ENCODE data around the gene GPRIN1. TPM values are rescaled to one million over a fixed set of nuclear protein-coding genes. Genes with fewer than 3 reads are reported as not detected.

GPRIN1 gene
- total RNA-seq, 2 donors from 2014 or later = 2.1 to 3.1 TPM

GRCh38 chr5:176648474-176649194, 38.7 kb upstream of the GPRIN1 start:
- TF ChIP-seq CTCF (IDR thresholded peaks at IDR 0.05) = no peak
- Histone ChIP-seq H3K4me1 (peaks cover 11% of the 10 kb centered on the region), H3K9me3 (no peaks in the 10 kb centered on the region), H3K27ac (no peak overlapping the region), H3K9ac (ENCODE audit: low read depth in 2 of 2, low read length in 2 of 2) (peak overlapping the region; percentile 80 to 82), H3K27me3 (no peaks in the 10 kb centered on the region), H3K36me3 (no peaks in the 10 kb centered on the region), H3K4me3 (peak overlapping the region; percentile 80)
- no peak for DNase-seq
- intact Hi-C loops (cut with DNase I) = loop anchor here (5.0 kb wide), 1 partner anchor 41 kb away; no protein-coding TSS in a partner anchor

- TF ChIP-seq CTCF (IDR thresholded peaks at IDR 0.05) = no peak
- H3K9ac ChIP-seq (ENCODE audit: low read depth in 2 of 2, low read length in 2 of 2) = peak overlapping the region; percentile 80 to 82
- H3K4me3 ChIP-seq = peak overlapping the region; percentile 80
- no peaks in the 10 kb centered on the region for H3K27me3 ChIP-seq
- peak; percentile 84 for DNase-seq
- H3K36me3 ChIP-seq = no peaks in the 10 kb centered on the region
- peaks cover 11% of the 10 kb centered on the region for H3K4me1 ChIP-seq
- peak overlapping the region; percentile 37 for H3K27ac ChIP-seq
- H3K9me3 ChIP-seq = no peaks in the 10 kb centered on the region
- intact Hi-C loops (cut with DNase I) = loop anchor here (5.0 kb wide), 1 partner anchor 41 kb away; no protein-coding TSS in a partner anchor
These were observed 38.0 kb upstream of the GPRIN1 start for GRCh38 chr5:176647843-176648473.

GRCh38 chr5:176647030-176647842, 37.3 kb upstream of the GPRIN1 start, which contains the start of gene TSPAN17:
Gene TSPAN17 (plus strand): TSS chr5:176647484. CDS start chr5:176647616, 132 bp downstream.
- no peaks in the 10 kb centered on the region for H3K27me3 ChIP-seq

GRCh38 chr5:176646707-176647029, 36.7 kb upstream of the GPRIN1 start:
- intact Hi-C loops (cut with DNase I) = loop anchor here (5.0 kb wide), 1 partner anchor 39 kb away; no protein-coding TSS in a partner anchor
- H3K4me3 ChIP-seq = peak overlapping the region; percentile 80
- no peaks in the 10 kb centered on the region for H3K9me3 ChIP-seq
- peaks cover 11% of the 10 kb centered on the region for H3K4me1 ChIP-seq
- H3K36me3 ChIP-seq = no peaks in the 10 kb centered on the region
- TF ChIP-seq CTCF (IDR thresholded peaks at IDR 0.05) = no peak
- H3K27me3 ChIP-seq = no peaks in the 10 kb centered on the region
- H3K9ac ChIP-seq (ENCODE audit: low read depth in 2 of 2, low read length in 2 of 2) = peak overlapping the region; percentile 54 to 70
- H3K27ac ChIP-seq = peak overlapping the region; percentile 37
- DNase-seq = no peak

More at GRCh38 chr5:176647030-176647842, 37.3 kb upstream of the GPRIN1 start, which contains the start of gene TSPAN17:
- Histone ChIP-seq H3K9ac (ENCODE audit: low read depth in 2 of 2, low read length in 2 of 2) (peak within 1 kb of the TSS; percentile 80 to 82), H3K4me1 (peaks cover 11% of the 10 kb centered on the region), H3K36me3 (no peaks in the 10 kb centered on the region), H3K27ac (peak within 1 kb of the TSS; percentile 37), H3K9me3 (no peaks in the 10 kb centered on the region), H3K4me3 (peak within 1 kb of the TSS; percentile 80)
- intact Hi-C loops (cut with DNase I) = loop anchor here (5.0 kb wide), 1 partner anchor 40 kb away; no protein-coding TSS in a partner anchor
- DNase-seq = peak; percentile 100
- no peak for TF ChIP-seq CTCF (IDR thresholded peaks at IDR 0.05)
